CD4-positive, alpha-beta T cell treated with Interleukin-17A for 1 hour (primary cell): ENCODE results near the gene SLC39A10.
A peak's percentile ranks its signal among the peaks of the same experiment; 100 is the strongest.
"Not testable (repeated sequence)": the region's sequence is repeated elsewhere in the genome, so short reads cannot be mapped to it uniquely, and the experiment has no call there.

Experiments
- DNase-seq: peaks from one replicate; pipeline ENCODE4 v3.0.0-alpha.2; 2020

The SLC39A10 gene

GRCh38 chr2:195656859-195657633 lies at the start of gene SLC39A10:
TSS of gene SLC39A10 (plus strand) at chr2:195657226. CDS start at chr2:195680043, 22,817 bp downstream.
- DNase-seq: peak; percentile 99

GRCh38 chr2:195608768-195609454 lies 48.1 kb upstream of the SLC39A10 start:
- DNase-seq: no peak

GRCh38 chr2:195610717-195611116 lies 46.3 kb upstream of the SLC39A10 start:
- no peak for DNase-seq

GRCh38 chr2:195612611-195613495 lies 44.2 kb upstream of the SLC39A10 start:
- DNase-seq: no peak

- DNase-seq: no peak
Measured at GRCh38 chr2:195613922-195614321, 43.1 kb upstream of the SLC39A10 start.

GRCh38 chr2:195619590-195619989 lies 37.4 kb upstream of the SLC39A10 start:
- DNase-seq: no peak

GRCh38 chr2:195620501-195620900 lies 36.5 kb upstream of the SLC39A10 start:
- no peak for DNase-seq

- no peak for DNase-seq
Measured at GRCh38 chr2:195622966-195623365, 34.1 kb upstream of the SLC39A10 start.

- no peak for DNase-seq
Measured at GRCh38 chr2:195626507-195626906, 30.5 kb upstream of the SLC39A10 start.

- no peak for DNase-seq
Measured at GRCh38 chr2:195628666-195629065, 28.4 kb upstream of the SLC39A10 start.

- DNase-seq: no peak
Measured at GRCh38 chr2:195632856-195633572, 24.0 kb upstream of the SLC39A10 start.

GRCh38 chr2:195633573-195633870 lies 23.5 kb upstream of the SLC39A10 start:
- DNase-seq: no peak

- DNase-seq: no peak
Measured at GRCh38 chr2:195633974-195634373, 23.1 kb upstream of the SLC39A10 start.

GRCh38 chr2:195636890-195637289 lies 20.1 kb upstream of the SLC39A10 start:
- no peak for DNase-seq

GRCh38 chr2:195638750-195639149 lies 18.3 kb upstream of the SLC39A10 start:
- DNase-seq: no peak

- DNase-seq: no peak
Measured at GRCh38 chr2:195639238-195639858, 17.7 kb upstream of the SLC39A10 start.

GRCh38 chr2:195639959-195640358 lies 17.1 kb upstream of the SLC39A10 start:
- DNase-seq: no peak

GRCh38 chr2:195642027-195642678 lies 14.9 kb upstream of the SLC39A10 start:
- DNase-seq: no peak

GRCh38 chr2:195642679-195643068 lies 14.4 kb upstream of the SLC39A10 start:
- DNase-seq: no peak

- not testable (repeated sequence) for DNase-seq
Measured at GRCh38 chr2:195644708-195645107, 12.3 kb upstream of the SLC39A10 start.

- DNase-seq: no peak
Measured at GRCh38 chr2:195645413-195645812, 11.6 kb upstream of the SLC39A10 start.

GRCh38 chr2:195646424-195646823 lies 10.6 kb upstream of the SLC39A10 start:
- DNase-seq: no peak
